ENCODE measurements around the gene OR2T1. TPM values are rescaled to one million over a fixed set of nuclear protein-coding genes. Genes with fewer than 3 reads are reported as not detected.

OR2T1 gene
- not detected for total RNA-seq

- H3K36me3 ChIP-seq, result no peaks in the 10 kb centered on the region
- 65% methylated on average over 3 of the region's 3 CpGs for WGBS
- no peaks in the 10 kb centered on the region for H3K27me3 ChIP-seq
- TF ChIP-seq POLR2AphosphoS5 (IDR thresholded peaks at IDR 0.05) (no peak), POLR2A (IDR thresholded peaks at IDR 0.05) (no peak), CTCF (IDR thresholded peaks at IDR 0.05) (no peak), EP300 (IDR thresholded peaks at IDR 0.05) (no peak)
- no peaks in the 10 kb centered on the region for H3K9me3 ChIP-seq
- no peaks in the 10 kb centered on the region for H3K4me1 ChIP-seq
- H3K4me3 ChIP-seq, result no peak within 1 kb of the TSS
- H3K27ac ChIP-seq, result no peak within 1 kb of the TSS
- no peak for DNase-seq (ENCODE audit: low spot score in 2 of 2)
These were observed at the start of gene OR2T1 for GRCh38 chr1:248402748-248403147. Gene OR2T1, plus strand, starts transcription at chr1:248403048. Its CDS starts 3,100 bp downstream, at chr1:248406148.

GRCh38 chr1:248359415-248359814, 43.4 kb upstream of the OR2T1 start:
- H3K27ac ChIP-seq, result no peak overlapping the region
- no peak overlapping the region for H3K4me3 ChIP-seq
- H3K4me1 ChIP-seq, result no peaks in the 10 kb centered on the region
- DNase-seq (ENCODE audit: low spot score in 2 of 2), result no peak
- H3K27me3 ChIP-seq, result no peaks in the 10 kb centered on the region
- 81% methylated on average over 3 of the region's 3 CpGs for WGBS
- no peaks in the 10 kb centered on the region for H3K9me3 ChIP-seq
- no peaks in the 10 kb centered on the region for H3K36me3 ChIP-seq
- TF ChIP-seq POLR2A (IDR thresholded peaks at IDR 0.05) (no peak), CTCF (IDR thresholded peaks at IDR 0.05) (no peak), EP300 (IDR thresholded peaks at IDR 0.05) (no peak), POLR2AphosphoS5 (IDR thresholded peaks at IDR 0.05) (no peak)

GRCh38 chr1:248361121-248361715, 41.6 kb upstream of the OR2T1 start, which contains the start of gene OR2T4:
Gene OR2T4, plus strand, starts transcription at chr1:248361665. Its CDS starts 0 bp downstream, at chr1:248361665.
- Histone ChIP-seq H3K9me3 (no peaks in the 10 kb centered on the region), H3K4me1 (no peaks in the 10 kb centered on the region), H3K27ac (no peak within 1 kb of the TSS), H3K27me3 (no peaks in the 10 kb centered on the region), H3K36me3 (no peaks in the 10 kb centered on the region), H3K4me3 (no peak within 1 kb of the TSS)
- DNase-seq (ENCODE audit: low spot score in 2 of 2), result no peak
- WGBS, result 56% methylated on average over 3 of the region's 3 CpGs
- TF ChIP-seq POLR2AphosphoS5 (IDR thresholded peaks at IDR 0.05) (no peak), POLR2A (IDR thresholded peaks at IDR 0.05) (no peak), CTCF (IDR thresholded peaks at IDR 0.05) (no peak), EP300 (IDR thresholded peaks at IDR 0.05) (no peak)

DNA sequence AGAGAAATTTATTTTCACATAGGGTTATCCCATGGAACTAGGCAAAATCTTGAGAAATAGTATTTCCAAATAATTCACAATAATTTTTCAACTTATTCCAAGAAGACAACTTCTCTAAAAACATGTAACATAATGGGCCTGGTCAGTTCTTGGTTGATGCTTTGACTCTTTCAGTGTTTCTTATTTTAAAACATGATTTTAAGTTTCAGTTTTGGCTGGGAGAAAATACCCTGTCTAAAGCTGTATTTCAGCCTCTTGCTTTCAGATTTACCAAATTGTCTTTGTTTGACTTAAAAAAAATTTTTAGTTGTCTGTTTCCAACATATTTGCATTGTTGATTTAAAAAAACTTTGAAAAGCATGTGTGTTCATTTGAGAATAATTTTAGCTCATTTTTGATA, 36.2 kb upstream of the OR2T1 start:
- no peak for TF ChIP-seq EP300 (IDR thresholded peaks at IDR 0.05)
- no peak for TF ChIP-seq POLR2AphosphoS5 (IDR thresholded peaks at IDR 0.05)
- no peak for TF ChIP-seq POLR2A (IDR thresholded peaks at IDR 0.05)
- TF ChIP-seq CTCF (IDR thresholded peaks at IDR 0.05), result no peak

GRCh38 chr1:248372394-248372793, 30.5 kb upstream of the OR2T1 start:
- TF ChIP-seq POLR2AphosphoS5 (IDR thresholded peaks at IDR 0.05) (no peak), EP300 (IDR thresholded peaks at IDR 0.05) (no peak), CTCF (IDR thresholded peaks at IDR 0.05) (no peak), POLR2A (IDR thresholded peaks at IDR 0.05) (no peak)
- H3K27ac ChIP-seq, result no peak overlapping the region
- WGBS, result 82% methylated on average over 5 of the region's 5 CpGs

More for the DNA sequence above, 36.2 kb upstream of the OR2T1 start:
- no peaks in the 10 kb centered on the region for H3K36me3 ChIP-seq
- no peaks in the 10 kb centered on the region for H3K9me3 ChIP-seq
- H3K4me3 ChIP-seq, result no peak overlapping the region
- H3K27me3 ChIP-seq, result no peaks in the 10 kb centered on the region
- no peak overlapping the region for H3K27ac ChIP-seq
- no peak for DNase-seq (ENCODE audit: low spot score in 2 of 2)
- H3K4me1 ChIP-seq, result no peaks in the 10 kb centered on the region

More at GRCh38 chr1:248372394-248372793, 30.5 kb upstream of the OR2T1 start:
- Histone ChIP-seq H3K4me3 (no peak overlapping the region), H3K9me3 (no peaks in the 10 kb centered on the region), H3K4me1 (no peaks in the 10 kb centered on the region), H3K36me3 (no peaks in the 10 kb centered on the region), H3K27me3 (no peaks in the 10 kb centered on the region)
- DNase-seq (ENCODE audit: low spot score in 2 of 2), result no peak
